Body of pancreas (tissue), 4 donors: Measurements from ENCODE around the gene IL3RA.

Experiments
- CTCF ChIP-seq, 7 experiments: fragments of 450-650 bp in 4 of 7; fragments of 200-600 bp in 3 of 7; sonication (generic) in 3 of 7; IDR thresholded peaks; one replicate each; pipeline ENCODE4 v1.5.1; 2016 to 2019; ENCODE audit warnings: antibody characterized with exemption in 7 of 7
- POLR2A ChIP-seq, 3 donors: fragments of 450-650 bp; IDR thresholded peaks; one replicate each; pipeline ENCODE4 v1.6.1; 2016; ENCODE audit warnings: antibody characterized with exemption in 3 of 3, mild to moderate bottlenecking in 2 of 3

- TF ChIP-seq CTCF (IDR thresholded peaks at IDR 0.05) (no peak), POLR2A (IDR thresholded peaks at IDR 0.05) (no peak)
Observed at GRCh38 chrX:1385253-1386223, 49.0 kb downstream of the IL3RA start.
